HepG2 (cell line): ENCODE data around the gene TMC2. TPM values are rescaled to one million over a fixed set of nuclear protein-coding genes. Genes with fewer than 3 reads are reported as not detected.

Source experiments
- ATAC-seq: fragments of 200-7000 bp; cut with Tn5 transposase; 3 replicates; pipeline ENCODE4 v1.9.1; 2020; ENCODE audit warnings: mild to moderate bottlenecking, moderate library complexity
- BruUV-seq: library from RNA; stranded (reverse); fragments of 400-500 nt; replicated peaks from 2 replicates; lab custom pipeline; 2021; lab: Mats Ljungman, UMichigan
- CTCF ChIA-PET: fragments of 300-600 bp; formaldehyde crosslinking; extraction: SDS; loops from one replicate; lab custom pipeline; 2021; ENCODE audit warnings: low total read pairs, inconsistent platforms, low intra/inter-chr PET ratio; lab: Yijun Ruan, JAX
- POLR2A ChIA-PET: fragments of 350-600 bp; sonication (Branson Sonifier 250); formaldehyde crosslinking; loops from one replicate; lab custom pipeline; 2020; ENCODE audit warnings: antibody characterized with exemption, inconsistent platforms; lab: Yijun Ruan, JAX
- DNase-seq: peaks from one replicate; pipeline ENCODE4 v3.0.0-alpha.2; 2015; ENCODE audit warnings: low spot score
- FAIRE-seq: peaks from 3 replicates; lab custom pipeline; 2011; peaks lifted over from hg19 to GRCh38; lab: Jason Lieb, UNC
- H2AFZ ChIP-seq: one replicate; pipeline ENCODE4 v1.6.1; 2011; ENCODE audit warnings: low read length, inconsistent platforms
- H3K27ac ChIP-seq: fragments of 300-600 bp; 3 replicates; pipeline ENCODE4 v1.8.0; 2011; ENCODE audit warnings: mixed run types, mild to moderate bottlenecking, mixed read lengths, low read length, inconsistent platforms; ENCODE audit not compliant: insufficient read depth; ENCODE audit errors: extremely low read length
- H3K27me3 ChIP-seq, 2 experiments: fragments of 200-600 bp in 1 of 2; 2 replicates in 1 of 2; 3 replicates in 1 of 2; pipeline versions ENCODE4 v1.6.0 to v1.8.0; 2011; ENCODE audit warnings: low read length in 2 of 2, mild to moderate bottlenecking in 2 of 2, moderate library complexity in 2 of 2, inconsistent platforms in 1 of 2; ENCODE audit not compliant: insufficient read depth in 2 of 2, control insufficient read depth in 1 of 2
- H3K36me3 ChIP-seq, 2 experiments: fragments of 200-600 bp in 1 of 2; replicated peaks in 1 of 2; 2 replicates in 1 of 2; 3 replicates in 1 of 2; pipeline versions ENCODE4 v1.5.1 to v1.8.0; 2011; ENCODE audit warnings: low read length in 2 of 2, inconsistent platforms in 1 of 2; ENCODE audit not compliant: insufficient read depth in 2 of 2, control insufficient read depth in 1 of 2
- H3K4me1 ChIP-seq: 2 replicates; pipeline ENCODE4 v1.5.1; 2012; ENCODE audit warnings: low read length, inconsistent platforms; ENCODE audit not compliant: insufficient read depth
- H3K4me2 ChIP-seq: 2 replicates; pipeline ENCODE4 v1.6.0; 2011; ENCODE audit warnings: low read depth, low read length, inconsistent platforms
- H3K4me3 ChIP-seq, 3 experiments: fragments of 200-600 bp in 1 of 3; sonication (generic), shearing (Covaris generic) in 1 of 3; replicated peaks in 1 of 3; 2 replicates each; pipeline ENCODE4 v1.5.1; 2011 to 2016; ENCODE audit warnings: low read length in 3 of 3, inconsistent platforms in 2 of 3, low read depth in 2 of 3, mild to moderate bottlenecking in 2 of 3, control low read depth in 1 of 3, mixed read lengths in 1 of 3; ENCODE audit not compliant: insufficient read depth in 1 of 3
- H3K79me2 ChIP-seq: one replicate; pipeline ENCODE4 v1.6.1; 2011; ENCODE audit warnings: low read length, inconsistent platforms; ENCODE audit not compliant: insufficient read depth
- H3K9ac ChIP-seq: 2 replicates; pipeline ENCODE4 v1.6.0; 2011; ENCODE audit warnings: mild to moderate bottlenecking, low read depth, low read length, inconsistent platforms; ENCODE audit not compliant: insufficient read depth
- H3K9me3 ChIP-seq: 2 replicates; pipeline ENCODE4 v1.5.1; 2012; ENCODE audit warnings: mild to moderate bottlenecking, low read length
- H4K20me1 ChIP-seq: 2 replicates; pipeline ENCODE4 v1.6.0; 2011; ENCODE audit warnings: inconsistent platforms, mild to moderate bottlenecking, low read length, moderate library complexity; ENCODE audit not compliant: insufficient read depth
- GFI1 ChIP-seq: sonication (generic); formaldehyde crosslinking; IDR thresholded peaks from 2 replicates; pipeline ENCODE4 v1.5.0; 2020; ENCODE audit warnings: missing genetic modification reagents, mild to moderate bottlenecking, borderline replicate concordance
- PAF1 ChIP-seq: IDR thresholded peaks from 2 replicates; pipeline ENCODE4 v1.6.1; 2016; ENCODE audit warnings: missing genetic modification reagents, missing compliant biosample characterization
- POLR2A ChIP-seq, 2 experiments: IDR thresholded peaks; 2 replicates each; pipeline ENCODE4 v1.6.1; 2011; ENCODE audit warnings: low read depth in 2 of 2, low read length in 2 of 2, mild to moderate bottlenecking in 1 of 2, moderate library complexity in 1 of 2; ENCODE audit not compliant: insufficient read depth in 1 of 2
- POLR2AphosphoS2 ChIP-seq: IDR thresholded peaks from 2 replicates; pipeline ENCODE4 v1.6.1; 2011; ENCODE audit warnings: low read depth, low read length, improper control_type of control experiment
- POLR2G ChIP-seq: fragments of 200-400 bp; formaldehyde crosslinking; IDR thresholded peaks from 2 replicates; pipeline ENCODE4 v1.6.1; 2018; ENCODE audit warnings: mild to moderate bottlenecking, low read depth, low read length, moderate library complexity
- RBFOX2 ChIP-seq: fragments of 200-400 bp; formaldehyde crosslinking; IDR thresholded peaks from 2 replicates; pipeline ENCODE4 v1.6.1; 2017; ENCODE audit warnings: low read depth, mild to moderate bottlenecking, low read length
- RBM22 ChIP-seq: fragments of 200-400 bp; formaldehyde crosslinking; optimal IDR thresholded peaks from 2 replicates; pipeline ENCODE3; 2017; ENCODE audit warnings: mild to moderate bottlenecking, low read length, moderate library complexity
- RNF219 ChIP-seq: sonication (generic); formaldehyde crosslinking; IDR thresholded peaks from 2 replicates; pipeline ENCODE4 v1.5.0; 2020; ENCODE audit warnings: mild to moderate bottlenecking, missing genetic modification reagents
- SOX13 ChIP-seq, 3 experiments: fragments of 450-650 bp in 1 of 3; sonication (generic) in 1 of 3; formaldehyde crosslinking in 1 of 3; IDR thresholded peaks in 2 of 3; conservative IDR thresholded peaks in 1 of 3; 2 replicates each; pipeline versions ENCODE4 v1.5.0 to v1.6.1; 2016 to 2020; ENCODE audit warnings: antibody characterized with exemption in 1 of 3, mild to moderate bottlenecking in 1 of 3, missing compliant biosample characterization in 1 of 3, missing genetic modification reagents in 1 of 3, moderate library complexity in 1 of 3
- SSRP1 ChIP-seq: IDR thresholded peaks from 2 replicates; pipeline ENCODE4 v1.6.1; 2016; ENCODE audit warnings: control low read depth
- ZNF224 ChIP-seq: sonication (generic); formaldehyde crosslinking; IDR thresholded peaks from 2 replicates; pipeline ENCODE4 v1.5.0; 2020; ENCODE audit warnings: mild to moderate bottlenecking, missing genetic modification reagents
- ZNF546 ChIP-seq: sonication (generic); formaldehyde crosslinking; conservative IDR thresholded peaks from 2 replicates; pipeline ENCODE4 v1.8.1; 2023; ENCODE audit warnings: mild to moderate bottlenecking, missing genetic modification reagents
- ZNF572 ChIP-seq: sonication (generic); formaldehyde crosslinking; IDR thresholded peaks from 2 replicates; pipeline ENCODE4 v1.5.1; 2020; ENCODE audit warnings: mild to moderate bottlenecking, missing genetic modification reagents
- WGBS: methylation state at CpG from one replicate; pipeline ENCODE4 v1.1.6; 2017; ENCODE audit warnings: low lambda C conversion rate; 5-methylcytosine and 5-hydroxymethylcytosine counted together
- in situ Hi-C: cut with HindIII; loops from 2 replicates; pipeline ENCODE4 v1.10.0; 2017; ENCODE audit warnings: low pct_unique_long_range_greater_than_20kb; ENCODE audit not compliant: extremely low pct_ligation_motif_present
- intact Hi-C: fragments of 100-400 bp; cut with micrococcal nuclease; formaldehyde crosslinking; loops from one replicate; pipeline ENCODE4 v1.10.0; 2022; ENCODE audit not compliant: unreplicated experiment
- polyA plus RNA-seq, 8 experiments: library from polyadenylated mRNA; depleted of rRNA in 3 of 8; stranded (reverse) in 7 of 8; unstranded in 1 of 8; fragments of >200 nt; fragmentation: Illumina TruSeq in 4 of 8; extraction: Trizol in 4 of 8; gene quantifications; 2 replicates each; pipeline versions ENCODE4 v1.2.1 to v1.2.3, GENCODE V29; 2011 to 2016; ENCODE audit warnings: low read depth in 4 of 8, missing spikeins in 1 of 8, mixed read lengths in 1 of 8; ENCODE audit not compliant: insufficient read depth in 1 of 8
- total RNA-seq, 5 experiments: library from RNA; depleted of rRNA; stranded (reverse); fragments of >200 nt; fragmentation: Illumina TruSeq; extraction: Trizol; gene quantifications; 2 replicates each; pipeline ENCODE4 v1.2.3, GENCODE V29; 2016; ENCODE audit warnings: low read depth in 1 of 5

TMC2 gene
- total and polyA plus RNA-seq, 2 of the 13 experiments (the other 11 are each of a cell fraction or from before 2014, with no cell fraction given), result not detected

- intact Hi-C loops (no loop called here), in situ Hi-C loops (no loop called here)
- Histone ChIP-seq H3K27ac (no peak overlapping the region), H3K9me3 (no peaks in the 10 kb centered on the region), H3K4me3 (no peak overlapping the region), H4K20me1 (peaks cover 58% of the 10 kb centered on the region), H3K4me2 (no peak overlapping the region), H3K4me1 (peaks cover 32% of the 10 kb centered on the region), H3K9ac (no peak overlapping the region), H3K79me2 (peaks cover 39% of the 10 kb centered on the region), H3K36me3 (peaks cover 50 to 77% of the 10 kb centered on the region in 2 experiments), H2AFZ (no peak overlapping the region), H3K27me3 (no peaks in the 10 kb centered on the region; a peak in 1 of 5 replicates)
- ChIA-PET POLR2A (interaction anchor here (2.8 kb wide), 1 partner anchor 11 kb away, joined by 7 read pairs; no protein-coding TSS in a partner anchor), CTCF (no interaction called here)
- ATAC-seq (no peak), DNase-seq (no peak), FAIRE-seq (no peak)
- 97% methylated on average over 12 of the region's 12 CpGs for WGBS
- no TSS peak for BruUV-seq
- TF ChIP-seq GFI1 (CRISPR knock-in tag) (0 out of 2 replicates have a peak, but pooled peaks have one; percentile 22), PAF1 (peak; percentile 60; the same call in 1 of the 2 replicates), POLR2AphosphoS2 (peak; percentile 0; the same call in 1 of the 2 replicates), POLR2G (peak; percentile 49), RNF219 (no peak), ZNF224 (0 out of 2 replicates have a peak, but pooled peaks have one; percentile 56), SSRP1 (peak; percentile 78; the same call in 1 of the 2 replicates), RBFOX2 (peak; percentile 32; the same call in 1 of the 2 replicates), POLR2A (IDR thresholded peaks at IDR 0.05; ENCODE audit: insufficient read depth in 1 of 2, low read depth in 2 of 2, low read length in 2 of 2) (peak in 1 of 2 experiments; percentile 17; a peak in 3 of 4 replicates), RBM22 (peak; percentile 90), SOX13 (IDR thresholded peaks at IDR 0.05) (no peak), SOX13 (CRISPR knock-in tag; conservative IDR thresholded peaks at IDR 0.05 in 1 of 2, IDR thresholded peaks at IDR 0.05 in 1 of 2) (0 out of 4 replicates have a peak, but pooled peaks of 1 of the 2 experiments have one; percentile 15), ZNF546 (CRISPR knock-in tag) (no peak), ZNF572 (CRISPR knock-in tag) (no peak)
Measured at GRCh38 chr20:2656471-2657117, 120.2 kb downstream of the TMC2 start.
